Measurements from ENCODE around the gene OLFML2A. TPM values are rescaled to one million over a fixed set of nuclear protein-coding genes. Genes with fewer than 3 reads are reported as not detected.
A peak's percentile ranks its signal among the peaks of the same experiment; 100 is the strongest.

OLFML2A gene
- total RNA-seq, 1 donor, result 29.7 TPM

- no peak overlapping the region for H3K4me2 ChIP-seq (ENCODE audit: insufficient read depth, low read length)
- TF ChIP-seq CTCF (IDR thresholded peaks at IDR 0.05; ENCODE audit: extremely low read depth, low read depth, low read length), result no peak
- H3K27ac ChIP-seq (ENCODE audit: low read depth, low read length), result no peak overlapping the region
- H3K4me1 ChIP-seq (ENCODE audit: insufficient read depth, low read length), result peaks cover 19% of the 10 kb centered on the region
- H3K27me3 ChIP-seq (ENCODE audit: insufficient read depth, low read length), result no peaks in the 10 kb centered on the region
- H4K20me1 ChIP-seq (ENCODE audit: insufficient read depth, low read length), result peaks cover 37% of the 10 kb centered on the region
- H3K9me3 ChIP-seq (ENCODE audit: low read depth, low read length), result no peaks in the 10 kb centered on the region
- H3K36me3 ChIP-seq (ENCODE audit: insufficient read depth, low read length), result peaks cover 33% of the 10 kb centered on the region
- no peak overlapping the region for H2AFZ ChIP-seq (ENCODE audit: low read length)
- DNase-seq (ENCODE audit: insufficient read length, low spot score, missing footprints), result no peak
- H3K4me3 ChIP-seq (ENCODE audit: insufficient read depth, low read length), result no peak overlapping the region
- H3K79me2 ChIP-seq (ENCODE audit: insufficient read depth, low read length), result peaks cover 15% of the 10 kb centered on the region
Measured at GRCh38 chr9:124854822-124855221, 77.9 kb downstream of the OLFML2A start.

GRCh38 chr9:124855566-124855943, 78.6 kb downstream of the OLFML2A start:
- H3K36me3 ChIP-seq (ENCODE audit: insufficient read depth, low read length), result peaks cover 41% of the 10 kb centered on the region
- H3K9me3 ChIP-seq (ENCODE audit: low read depth, low read length), result no peaks in the 10 kb centered on the region

GRCh38 chr9:124855944-124856765, 79.2 kb downstream of the OLFML2A start:
- peaks cover 32% of the 10 kb centered on the region for H3K4me1 ChIP-seq (ENCODE audit: insufficient read depth, low read length)

More at GRCh38 chr9:124855566-124855943, 78.6 kb downstream of the OLFML2A start:
- Histone ChIP-seq H3K4me3 (ENCODE audit: insufficient read depth, low read length) (no peak overlapping the region), H3K4me1 (ENCODE audit: insufficient read depth, low read length) (peaks cover 26% of the 10 kb centered on the region), H3K27me3 (ENCODE audit: insufficient read depth, low read length) (no peaks in the 10 kb centered on the region), H3K79me2 (ENCODE audit: insufficient read depth, low read length) (peaks cover 22% of the 10 kb centered on the region), H3K4me2 (ENCODE audit: insufficient read depth, low read length) (no peak overlapping the region), H3K27ac (ENCODE audit: low read depth, low read length) (no peak overlapping the region), H2AFZ (ENCODE audit: low read length) (no peak overlapping the region), H4K20me1 (ENCODE audit: insufficient read depth, low read length) (peaks cover 45% of the 10 kb centered on the region)
- no peak for DNase-seq (ENCODE audit: insufficient read length, low spot score, missing footprints)
- no peak for TF ChIP-seq CTCF (IDR thresholded peaks at IDR 0.05; ENCODE audit: extremely low read depth, low read depth, low read length)

More at GRCh38 chr9:124855944-124856765, 79.2 kb downstream of the OLFML2A start:
- no peak overlapping the region for H2AFZ ChIP-seq (ENCODE audit: low read length)
- H3K79me2 ChIP-seq (ENCODE audit: insufficient read depth, low read length), result peaks cover 28% of the 10 kb centered on the region
- peak; percentile 92 for DNase-seq (ENCODE audit: insufficient read length, low spot score, missing footprints)
- H3K9me3 ChIP-seq (ENCODE audit: low read depth, low read length), result no peaks in the 10 kb centered on the region
- H4K20me1 ChIP-seq (ENCODE audit: insufficient read depth, low read length), result peaks cover 51% of the 10 kb centered on the region
- no peaks in the 10 kb centered on the region for H3K27me3 ChIP-seq (ENCODE audit: insufficient read depth, low read length)
- TF ChIP-seq CTCF (IDR thresholded peaks at IDR 0.05; ENCODE audit: extremely low read depth, low read depth, low read length), result peak; percentile 40
- no peak overlapping the region for H3K27ac ChIP-seq (ENCODE audit: low read depth, low read length)
- peaks cover 45% of the 10 kb centered on the region for H3K36me3 ChIP-seq (ENCODE audit: insufficient read depth, low read length)
- H3K4me3 ChIP-seq (ENCODE audit: insufficient read depth, low read length), result no peak overlapping the region
- H3K4me2 ChIP-seq (ENCODE audit: insufficient read depth, low read length), result no peak overlapping the region
